Fibroblast of lung (primary cell): ENCODE results near the gene APOBR. TPM values are rescaled to one million over a fixed set of nuclear protein-coding genes. Genes with fewer than 3 reads are reported as not detected.
"Not testable (repeated sequence)": the region's sequence is repeated elsewhere in the genome, so short reads cannot be mapped to it uniquely, and the experiment has no call there.

Experiments
- DNase-seq, 2 donors: peaks; one replicate each; pipeline versions ENCODE4 v3.0.0 to v3.0.0-alpha.2; 2010; ENCODE audit warnings: low read depth in 2 of 2
- H2AFZ ChIP-seq: 2 replicates; pipeline ENCODE4 v1.5.1; 2012; ENCODE audit warnings: low read length, control low read depth, inconsistent platforms
- H3K27ac ChIP-seq: 2 replicates; pipeline ENCODE4 v1.5.1; 2011; ENCODE audit warnings: low read length, control low read depth; ENCODE audit not compliant: insufficient read depth
- H3K27me3 ChIP-seq: 2 replicates; pipeline ENCODE4 v1.5.1; 2011; ENCODE audit warnings: mild to moderate bottlenecking, low read length; ENCODE audit not compliant: control insufficient read depth, insufficient read depth
- H3K36me3 ChIP-seq: 2 replicates; pipeline ENCODE4 v1.5.1; 2011; ENCODE audit warnings: low read length; ENCODE audit not compliant: control insufficient read depth, insufficient read depth
- H3K4me1 ChIP-seq: 2 replicates; pipeline ENCODE4 v1.5.1; 2011; ENCODE audit warnings: low read length; ENCODE audit not compliant: control insufficient read depth, insufficient read depth; ENCODE audit errors: extremely low read depth
- H3K4me2 ChIP-seq: 2 replicates; pipeline ENCODE4 v1.5.1; 2011; ENCODE audit warnings: low read length, control low read depth; ENCODE audit not compliant: insufficient read depth; ENCODE audit errors: extremely low read depth
- H3K4me3 ChIP-seq, 4 experiments: fragments of 200-600 bp in 1 of 4; sonication (generic) in 1 of 4; replicated peaks in 1 of 4; 2 replicates each; pipeline ENCODE4 v1.5.1; 2011 to 2016; ENCODE audit warnings: low read length in 4 of 4, low read depth in 3 of 4, mild to moderate bottlenecking in 3 of 4, control low read depth in 2 of 4, inconsistent platforms in 1 of 4, mixed read lengths in 1 of 4; ENCODE audit not compliant: insufficient read depth in 1 of 4; ENCODE audit errors: control extremely low read depth in 1 of 4
- H3K79me2 ChIP-seq: 2 replicates; pipeline ENCODE4 v1.5.1; 2012; ENCODE audit warnings: mild to moderate bottlenecking, low read length, inconsistent platforms; ENCODE audit not compliant: control insufficient read depth, insufficient read depth
- H3K9ac ChIP-seq: 2 replicates; pipeline ENCODE4 v1.5.1; 2011; ENCODE audit warnings: mild to moderate bottlenecking, low read length, control low read depth; ENCODE audit not compliant: insufficient read depth
- H3K9me3 ChIP-seq: 2 replicates; pipeline ENCODE4 v1.5.1; 2012; ENCODE audit warnings: low read depth, low read length; ENCODE audit not compliant: control insufficient read depth, insufficient read depth
- H4K20me1 ChIP-seq: 2 replicates; pipeline ENCODE4 v1.5.1; 2011; ENCODE audit warnings: low read length; ENCODE audit not compliant: control insufficient read depth, insufficient read depth; ENCODE audit errors: extremely low read depth
- EZH2 ChIP-seq: IDR thresholded peaks from 2 replicates; pipeline ENCODE4 v1.5.1; 2012; ENCODE audit warnings: low read length, control low read depth, mild to moderate bottlenecking; ENCODE audit errors: missing control alignments
- polyA plus RNA-seq, 2 donors: library from polyadenylated mRNA; depleted of rRNA in 1 of 2; stranded (reverse) in 1 of 2; unstranded in 1 of 2; fragments of >200 nt; gene quantifications; 2 replicates each; pipeline ENCODE4 v1.2.1, GENCODE V29; 2011 to 2012; ENCODE audit warnings: missing spikeins in 1 of 2
- total RNA-seq: library from RNA; depleted of rRNA; stranded (reverse); fragments of >200 nt; gene quantifications from 2 replicates; pipeline ENCODE4 v1.2.1, GENCODE V29; 2014
- TF ChIP-seq, protein P1 (sequence below), 2 donors: IDR thresholded peaks in 1 of 2; conservative IDR thresholded peaks in 1 of 2; 1 replicate in 1 of 2; 2 replicates in 1 of 2; pipeline ENCODE4 v1.5.1; 2011 to 2012; ENCODE audit warnings: low read length in 2 of 2, control low read depth in 1 of 2, inconsistent platforms in 1 of 2, low read depth in 1 of 2, mild to moderate bottlenecking in 1 of 2

Gene APOBR
- total and polyA plus RNA-seq, 2 donors (not counting 1 experiment from before 2014, with no cell fraction given), result under 0.01 TPM; not detected in 1

GRCh38 chr16:28526201-28527099 is 32.0 kb downstream of the APOBR start:
- TF ChIP-seq, protein P1, sequence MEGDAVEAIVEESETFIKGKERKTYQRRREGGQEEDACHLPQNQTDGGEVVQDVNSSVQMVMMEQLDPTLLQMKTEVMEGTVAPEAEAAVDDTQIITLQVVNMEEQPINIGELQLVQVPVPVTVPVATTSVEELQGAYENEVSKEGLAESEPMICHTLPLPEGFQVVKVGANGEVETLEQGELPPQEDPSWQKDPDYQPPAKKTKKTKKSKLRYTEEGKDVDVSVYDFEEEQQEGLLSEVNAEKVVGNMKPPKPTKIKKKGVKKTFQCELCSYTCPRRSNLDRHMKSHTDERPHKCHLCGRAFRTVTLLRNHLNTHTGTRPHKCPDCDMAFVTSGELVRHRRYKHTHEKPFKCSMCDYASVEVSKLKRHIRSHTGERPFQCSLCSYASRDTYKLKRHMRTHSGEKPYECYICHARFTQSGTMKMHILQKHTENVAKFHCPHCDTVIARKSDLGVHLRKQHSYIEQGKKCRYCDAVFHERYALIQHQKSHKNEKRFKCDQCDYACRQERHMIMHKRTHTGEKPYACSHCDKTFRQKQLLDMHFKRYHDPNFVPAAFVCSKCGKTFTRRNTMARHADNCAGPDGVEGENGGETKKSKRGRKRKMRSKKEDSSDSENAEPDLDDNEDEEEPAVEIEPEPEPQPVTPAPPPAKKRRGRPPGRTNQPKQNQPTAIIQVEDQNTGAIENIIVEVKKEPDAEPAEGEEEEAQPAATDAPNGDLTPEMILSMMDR (conservative IDR thresholded peaks at IDR 0.05 in 1 of 2, IDR thresholded peaks at IDR 0.05 in 1 of 2; ENCODE audit: low read depth in 1 of 2, low read length in 2 of 2), result no peak
- TF ChIP-seq EZH2, result no peak
- H3K4me3 ChIP-seq, result no peak overlapping the region

GRCh38 chr16:28527100-28527785 is 32.8 kb downstream of the APOBR start:
- H3K27ac ChIP-seq, result not testable (repeated sequence)
- peak in 1 of 2 donors; percentile 12 for DNase-seq

More at GRCh38 chr16:28526201-28527099, 32.0 kb downstream of the APOBR start:
- Histone ChIP-seq H3K4me1 (no peaks in the 10 kb centered on the region), H2AFZ (no peak overlapping the region), H3K27ac (no peak overlapping the region), H3K27me3 (no peaks in the 10 kb centered on the region), H3K9ac (no peak overlapping the region), H3K79me2 (no peaks in the 10 kb centered on the region), H4K20me1 (no peaks in the 10 kb centered on the region), H3K36me3 (no peaks in the 10 kb centered on the region), H3K9me3 (no peaks in the 10 kb centered on the region), H3K4me2 (no peak overlapping the region)
- DNase-seq, result no peak

GRCh38 chr16:28527985-28528384 is 33.5 kb downstream of the APOBR start:
- TF ChIP-seq, protein P1 (conservative IDR thresholded peaks at IDR 0.05 in 1 of 2, IDR thresholded peaks at IDR 0.05 in 1 of 2; ENCODE audit: low read depth in 1 of 2, low read length in 2 of 2), result no peak
- TF ChIP-seq EZH2, result no peak
- DNase-seq, result no peak
- Histone ChIP-seq H3K4me1 (no peaks in the 10 kb centered on the region), H4K20me1 (no peaks in the 10 kb centered on the region), H2AFZ (no peak overlapping the region), H3K4me3 (no peak overlapping the region), H3K27ac (no peak overlapping the region), H3K36me3 (no peaks in the 10 kb centered on the region), H3K4me2 (no peak overlapping the region), H3K9ac (no peak overlapping the region), H3K79me2 (no peaks in the 10 kb centered on the region), H3K9me3 (no peaks in the 10 kb centered on the region), H3K27me3 (no peaks in the 10 kb centered on the region)

More at GRCh38 chr16:28527100-28527785, 32.8 kb downstream of the APOBR start:
- H4K20me1 ChIP-seq, H3K9ac ChIP-seq, H3K4me3 ChIP-seq, H3K4me1 ChIP-seq, H3K36me3 ChIP-seq, H3K27me3 ChIP-seq, H3K79me2 ChIP-seq, H3K4me2 ChIP-seq, H3K9me3 ChIP-seq, H2AFZ ChIP-seq: not testable (repeated sequence)
